Embryonic facial prominence (tissue), 1 donor: ENCODE measurements around the gene MAPK13.

ENCODE experiments used
- DNase-seq: peaks from one replicate; pipeline ENCODE4 v3.0.0-alpha.2; 2016; ENCODE audit errors: extremely low spot score

Gene MAPK13

GRCh38 chr6:36149476-36149875 is 19.2 kb downstream of the MAPK13 start:
- no peak for DNase-seq

- DNase-seq = no peak
These were observed 20.0 kb downstream of the MAPK13 start for GRCh38 chr6:36150283-36150682.

- no peak for DNase-seq
These were observed 24.0 kb downstream of the MAPK13 start for GRCh38 chr6:36154286-36154685.

GRCh38 chr6:36155662-36156061 is 25.3 kb downstream of the MAPK13 start:
- DNase-seq = no peak

GRCh38 chr6:36160147-36160760 is 29.9 kb downstream of the MAPK13 start:
- no peak for DNase-seq

GRCh38 chr6:36169023-36170007 is 39.0 kb downstream of the MAPK13 start:
- no peak for DNase-seq

GRCh38 chr6:36170704-36171103 is 40.4 kb downstream of the MAPK13 start:
- DNase-seq = no peak

- no peak for DNase-seq
These were observed 41.3 kb downstream of the MAPK13 start for GRCh38 chr6:36171573-36171972.

GRCh38 chr6:36177166-36177565 is 46.9 kb downstream of the MAPK13 start:
- no peak for DNase-seq

GRCh38 chr6:36178544-36178943 is 48.2 kb downstream of the MAPK13 start:
- DNase-seq = no peak

GRCh38 chr6:36180126-36180525 is 49.8 kb downstream of the MAPK13 start:
- no peak for DNase-seq

- no peak for DNase-seq
These were observed 54.0 kb downstream of the MAPK13 start for GRCh38 chr6:36184311-36184710.

- DNase-seq = no peak
These were observed 55.9 kb downstream of the MAPK13 start for GRCh38 chr6:36186199-36186598.

GRCh38 chr6:36187446-36187845 is 57.1 kb downstream of the MAPK13 start:
- no peak for DNase-seq
